NCI-H748 (cell line): ENCODE results near the gene ITGA5.

Experiments used
- DNase-seq: peaks from one replicate; lab custom pipeline; 2025; ENCODE audit not compliant: unreplicated experiment; lab: John Stamatoyannopoulos, UW

The ITGA5 gene

DNA sequence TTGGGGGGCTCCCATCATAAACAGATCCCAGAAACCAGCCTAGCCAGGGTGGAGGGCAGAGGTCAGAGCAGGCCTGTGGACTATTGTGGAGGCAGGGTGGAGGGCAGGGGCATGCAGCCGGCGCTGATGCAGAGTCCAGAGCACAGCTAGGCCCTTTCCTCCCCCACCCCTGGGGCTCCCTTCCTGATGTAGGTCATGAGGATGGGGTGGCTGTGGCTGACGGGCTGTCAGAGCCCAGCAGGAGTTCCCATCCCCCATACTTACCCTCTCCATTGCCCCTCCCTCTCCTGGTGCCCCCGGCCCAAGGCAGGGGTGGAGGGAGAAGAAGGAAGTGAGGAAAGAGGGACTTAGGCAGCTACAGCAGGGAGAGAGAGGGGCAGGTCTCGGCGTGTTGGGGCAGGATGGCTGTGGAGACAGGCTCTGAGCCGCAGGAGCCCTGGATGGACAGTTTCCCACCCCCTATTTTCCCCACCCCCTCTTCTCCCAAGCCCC is 28.8 kb downstream of the ITGA5 start:
- DNase-seq, result no peak

DNA sequence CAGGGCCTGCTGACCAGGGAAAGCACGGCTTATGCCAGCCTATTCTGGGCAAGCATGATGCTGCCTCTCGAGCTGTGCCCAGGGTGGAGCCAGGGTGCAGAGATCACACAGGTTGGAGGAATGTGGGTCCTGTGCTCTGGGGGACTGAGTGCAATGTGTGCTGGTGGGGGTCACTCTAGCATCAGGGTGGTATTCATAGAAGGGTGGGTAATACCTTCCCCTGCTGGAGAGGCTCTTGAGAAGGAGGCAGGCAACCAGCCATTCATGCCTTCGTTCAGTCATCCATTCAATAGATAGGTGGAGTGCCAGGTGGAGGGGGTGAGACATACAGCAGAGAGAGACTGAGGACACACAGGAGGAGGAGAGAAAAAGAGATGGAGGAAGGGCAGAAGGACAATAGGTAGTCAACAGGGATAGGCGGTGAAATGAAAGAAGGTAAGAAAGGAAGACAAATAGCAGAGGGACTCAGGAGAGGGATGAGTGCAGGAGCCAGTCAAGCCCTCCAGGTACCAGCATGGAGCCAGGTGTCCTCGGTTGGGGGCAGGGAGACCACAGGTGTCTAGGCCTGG is 29.4 kb downstream of the ITGA5 start:
- DNase-seq, result no peak

DNA sequence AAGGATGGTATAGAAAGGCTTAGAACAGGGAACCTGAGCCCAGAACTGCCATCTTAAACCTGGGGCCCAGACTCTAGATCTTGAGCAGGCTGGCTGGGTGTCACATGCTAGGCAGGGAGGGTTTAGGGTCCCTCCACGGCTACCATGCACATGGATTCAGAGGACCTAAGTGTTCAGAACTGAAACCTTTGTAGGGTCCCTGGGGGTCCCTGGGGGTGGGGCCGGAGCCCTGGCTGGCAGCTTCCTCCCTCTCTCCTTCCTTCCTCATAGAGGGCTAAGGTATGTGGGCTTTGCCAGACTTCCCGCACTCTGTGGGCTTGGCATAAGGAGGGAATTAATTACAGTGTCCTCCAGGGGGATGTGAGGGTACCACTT is 29.9 kb downstream of the ITGA5 start:
- no peak for DNase-seq

DNA sequence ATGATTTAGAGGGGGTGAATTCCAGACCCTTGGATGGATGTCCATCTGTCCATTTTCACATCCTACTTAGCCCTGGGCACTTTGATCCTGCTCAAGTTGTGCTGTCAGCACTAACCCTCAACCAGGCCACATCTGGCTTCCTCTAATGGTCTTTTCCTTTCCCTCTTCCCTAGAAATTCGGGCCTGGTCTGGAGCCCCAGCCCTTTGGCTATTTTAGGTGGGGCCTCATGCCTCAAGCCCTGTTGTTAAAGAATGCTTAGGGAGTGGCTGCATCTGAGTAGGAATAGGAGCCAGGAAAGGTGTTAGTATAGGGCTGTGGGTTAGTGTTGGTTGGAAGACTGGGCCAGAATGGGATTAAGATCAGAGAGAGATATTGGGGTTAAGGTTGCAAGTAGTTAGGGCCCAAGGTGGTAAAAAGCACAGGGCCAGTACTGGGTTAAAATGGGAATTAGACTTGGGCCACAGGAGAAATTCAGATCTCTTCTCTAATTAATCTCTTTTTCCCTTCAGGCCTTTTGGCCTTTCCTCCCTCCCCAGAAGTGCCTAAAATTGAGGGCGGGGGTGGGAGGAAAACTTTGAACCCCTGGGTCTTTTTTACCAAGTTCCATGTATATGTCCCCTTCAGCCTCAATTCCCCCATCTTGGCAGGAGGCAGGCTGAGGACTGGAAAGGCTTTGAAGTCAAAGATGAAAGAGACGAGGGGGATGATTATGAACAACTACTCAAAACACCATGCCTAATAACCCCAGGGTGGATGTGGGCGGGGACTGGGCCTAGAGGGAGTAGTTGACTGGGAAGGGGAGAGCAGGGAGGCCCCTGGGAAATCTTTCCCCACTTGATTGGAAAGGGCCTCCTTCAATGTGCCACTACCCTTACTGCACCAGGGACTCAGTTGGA is 30.6 kb downstream of the ITGA5 start:
- DNase-seq, result no peak

DNA sequence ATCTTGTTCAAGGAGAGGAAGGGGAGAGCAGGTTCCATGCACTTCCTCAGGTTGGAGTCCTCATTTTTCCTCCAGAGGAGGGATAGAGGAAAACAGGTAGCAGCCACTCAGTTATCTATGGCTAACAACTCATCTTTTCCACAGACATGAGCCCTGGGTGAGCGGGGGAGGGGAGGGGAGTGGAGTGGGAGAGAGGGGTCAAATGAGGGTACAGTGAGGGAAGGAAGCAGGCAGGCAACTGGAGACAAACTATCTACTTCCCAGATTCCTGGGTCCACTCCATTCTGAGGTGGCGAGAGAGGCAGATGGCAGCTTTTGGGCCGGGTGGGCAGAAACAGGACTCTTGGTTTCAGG is 32.0 kb downstream of the ITGA5 start:
- DNase-seq, result no peak

DNA sequence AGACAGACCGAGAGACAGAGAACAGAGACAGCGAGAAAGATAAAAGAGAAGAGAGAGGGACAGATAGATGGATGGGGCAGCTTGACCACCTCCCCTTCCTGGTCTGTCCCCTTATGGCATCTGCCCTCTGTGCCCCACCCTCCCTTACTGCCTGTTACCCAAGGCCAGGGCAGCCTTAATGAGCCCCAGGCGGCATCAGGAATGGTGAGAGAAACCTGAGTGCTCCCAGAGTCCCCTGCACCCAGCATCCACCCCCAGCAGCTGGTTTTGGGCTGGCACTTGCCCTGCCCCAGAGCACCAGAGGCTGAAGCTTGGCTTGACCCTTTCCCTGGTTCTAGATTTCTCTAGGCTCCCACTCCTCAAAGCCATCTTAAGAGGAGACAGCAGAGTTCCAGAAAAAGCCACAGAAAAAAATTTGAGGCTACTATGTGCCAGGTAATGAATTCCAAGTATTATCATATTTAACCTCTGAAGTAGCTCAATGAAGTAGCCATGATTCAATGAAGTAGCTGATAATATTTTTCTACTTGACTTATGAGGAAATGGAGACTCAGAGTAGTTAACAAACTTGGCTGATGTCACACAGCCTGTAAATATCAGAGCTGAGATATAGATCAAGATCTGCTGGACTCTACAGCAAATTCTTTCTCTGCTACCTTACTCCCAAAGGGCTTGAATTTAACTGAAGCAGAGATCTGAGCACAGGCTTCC is 32.5 kb downstream of the ITGA5 start:
- no peak for DNase-seq

DNA sequence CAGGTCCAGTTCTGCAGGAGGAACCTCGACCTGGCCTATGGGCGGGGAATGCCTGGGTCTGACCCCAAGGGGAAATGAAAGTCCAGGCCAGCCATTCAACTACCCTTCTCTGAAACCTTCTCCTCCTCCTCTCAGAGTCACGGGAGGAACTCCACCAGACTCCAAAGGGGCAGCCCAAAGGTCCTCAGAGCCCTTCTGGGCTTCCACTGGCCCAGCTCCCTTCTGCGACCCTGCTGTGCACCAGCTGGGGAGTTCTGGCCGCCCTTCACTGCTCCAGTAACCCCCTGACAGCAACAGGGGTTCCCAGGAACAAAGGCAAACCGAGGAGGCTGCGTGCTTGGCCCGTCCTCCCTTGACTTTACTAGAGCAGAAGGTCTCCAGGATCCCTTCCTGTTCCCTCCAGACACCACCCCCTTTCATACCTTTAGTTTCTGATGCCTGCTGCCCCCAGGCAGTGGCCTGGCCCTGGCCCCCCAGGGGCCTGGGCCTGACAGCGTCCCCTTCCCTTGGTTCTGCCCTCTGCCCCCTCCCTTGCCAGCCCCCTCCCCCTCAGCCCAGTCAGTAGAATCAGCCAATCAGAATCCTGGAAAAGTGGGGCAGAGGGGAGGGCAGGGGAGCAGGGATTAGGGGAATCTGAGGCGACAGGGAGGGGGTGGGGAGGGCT is 33.7 kb downstream of the ITGA5 start:
- no peak for DNase-seq

DNA sequence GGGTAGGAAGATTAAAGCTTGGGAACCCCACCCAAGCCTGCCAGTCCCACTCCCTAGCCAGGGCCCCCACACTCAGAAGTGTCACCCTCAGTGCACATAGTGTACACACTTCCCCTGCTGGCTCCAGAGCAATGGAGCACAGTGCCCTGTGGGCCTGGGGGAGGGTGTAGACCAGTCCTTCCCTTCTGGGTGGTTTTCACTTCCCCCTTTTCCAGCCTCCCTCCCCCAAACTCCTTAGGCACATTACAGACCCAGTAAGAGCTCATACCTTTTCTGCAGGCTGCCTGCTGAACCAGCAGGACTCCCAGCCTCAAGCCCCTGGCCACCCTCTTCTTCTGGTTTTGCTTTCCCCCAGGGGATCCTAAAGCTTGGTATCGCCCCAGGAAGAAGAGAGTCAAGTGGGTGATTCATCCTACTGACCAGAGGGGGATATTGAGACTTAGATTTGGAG is 34.5 kb downstream of the ITGA5 start, which contains the start of gene ZNF385A:
Gene ZNF385A, minus strand, starts transcription at position 143 of the 451 bp plus-strand sequence. CDS start 219 bp downstream, outside the sequence.
- no peak for DNase-seq

DNA sequence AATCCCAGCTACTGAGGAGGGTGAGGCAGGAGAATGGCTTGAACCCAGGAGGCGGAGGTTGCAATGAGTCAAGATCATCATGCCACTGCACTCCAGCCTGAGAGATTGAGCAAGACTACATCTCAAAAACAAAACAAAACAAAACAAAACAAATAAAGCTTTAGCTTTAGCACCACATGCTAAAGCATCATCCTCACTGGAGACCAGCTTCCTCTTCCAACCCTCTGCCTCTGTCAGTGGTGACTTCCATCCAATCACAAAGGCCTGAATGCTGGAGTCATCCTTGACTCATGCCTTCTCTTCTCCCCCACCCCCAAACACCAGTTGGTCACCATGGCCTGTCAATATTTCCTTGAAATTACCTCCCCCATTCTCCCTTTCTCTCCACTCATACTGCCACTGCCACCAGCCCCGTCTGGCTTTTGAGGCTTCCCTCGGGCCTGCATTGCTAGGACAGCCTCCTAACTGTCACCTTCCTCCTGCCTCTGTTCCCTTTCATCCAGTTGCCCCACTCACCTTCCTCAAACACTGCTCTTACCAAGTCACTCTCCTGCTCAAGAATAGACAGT is 35.9 kb downstream of the ITGA5 start:
- DNase-seq, result no peak

DNA sequence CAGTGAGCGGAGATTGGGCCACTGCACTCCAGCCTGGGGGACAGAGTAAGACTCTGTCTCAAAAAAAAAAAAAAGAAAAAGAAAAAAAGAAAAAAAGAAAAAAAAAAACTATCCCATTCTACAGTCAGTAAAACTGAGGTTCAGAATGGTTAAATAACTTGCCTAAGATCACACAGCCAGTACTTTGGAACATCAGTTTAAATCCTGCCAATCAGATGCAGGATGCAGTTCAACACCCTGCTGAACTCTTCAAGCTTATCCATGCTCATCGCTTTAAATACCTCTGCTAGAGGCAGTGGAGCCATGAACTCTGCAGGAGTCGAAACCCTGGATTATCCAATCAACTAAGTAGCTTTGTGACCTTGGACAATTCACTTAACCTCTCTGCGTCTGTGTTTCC is 37.9 kb downstream of the ITGA5 start:
- no peak for DNase-seq

DNA sequence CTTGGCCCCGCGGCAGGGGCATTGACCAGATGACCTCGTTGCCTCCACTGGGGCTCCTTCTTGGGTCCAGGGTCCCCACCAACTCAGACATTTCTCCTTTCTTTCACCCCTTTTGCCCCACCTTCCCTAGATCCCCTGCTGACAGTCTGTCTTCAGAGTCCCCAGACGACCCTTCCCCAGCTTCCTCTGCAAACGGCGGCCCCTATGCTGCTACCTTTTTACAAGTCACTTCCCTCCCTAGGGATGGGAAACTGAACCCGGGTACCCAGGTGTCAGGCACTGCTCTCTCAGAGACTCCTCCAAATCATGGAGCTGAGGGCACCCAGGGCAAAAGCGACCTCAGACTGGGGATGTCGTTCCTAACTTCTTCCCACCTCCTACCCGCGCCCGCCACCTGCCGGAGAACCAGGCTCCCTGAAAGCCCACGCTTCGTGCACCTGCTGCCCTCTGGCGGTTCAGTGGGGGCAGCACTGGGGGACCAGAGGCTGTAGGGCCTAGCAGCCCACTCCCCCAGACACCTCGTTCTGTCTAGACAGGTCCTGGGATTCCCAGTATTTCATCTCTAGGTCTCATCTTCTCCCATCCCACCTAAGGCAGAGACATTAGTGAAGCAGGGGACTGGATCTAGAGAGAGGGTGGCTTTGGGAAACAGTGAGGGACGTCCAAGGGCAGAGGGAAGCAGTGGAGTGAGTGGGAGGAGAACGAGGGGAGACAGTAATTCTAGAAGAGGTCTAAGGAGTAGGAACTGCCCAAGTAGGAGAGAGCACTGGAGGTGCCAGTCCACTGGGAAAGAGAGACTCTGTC is 39.5 kb downstream of the ITGA5 start:
- peak; percentile 92 for DNase-seq

DNA sequence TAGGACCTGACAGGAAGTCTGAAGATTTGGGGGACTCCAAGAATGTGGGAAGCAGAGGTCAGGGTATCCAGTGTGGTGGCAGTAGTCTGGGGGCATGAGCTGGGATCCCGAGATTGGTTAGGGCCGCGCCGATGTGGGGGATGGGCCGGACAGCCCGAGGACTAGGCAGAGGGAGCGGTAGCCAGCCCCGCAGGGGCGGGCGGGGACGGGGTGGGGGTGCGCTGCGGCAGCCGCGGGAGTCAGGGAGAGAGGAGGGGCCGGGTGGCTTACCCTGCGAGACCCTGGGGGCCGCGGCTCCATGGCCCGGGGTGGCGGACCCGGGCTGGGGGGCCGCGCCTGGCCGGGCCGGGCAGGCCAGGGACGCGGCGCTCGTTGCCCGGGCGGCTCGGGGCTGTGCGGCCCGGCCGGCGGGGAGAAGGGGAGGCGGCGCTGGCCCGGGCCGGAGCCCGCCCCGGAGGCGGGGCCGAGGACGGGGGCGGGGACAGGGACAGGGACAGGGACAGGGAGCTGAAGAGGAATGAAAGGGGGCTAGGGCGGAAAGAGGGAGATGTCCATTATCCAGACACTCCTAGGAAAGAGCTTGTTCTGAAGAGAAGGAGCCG is 40.2 kb downstream of the ITGA5 start:
- peak; percentile 78 for DNase-seq

DNA sequence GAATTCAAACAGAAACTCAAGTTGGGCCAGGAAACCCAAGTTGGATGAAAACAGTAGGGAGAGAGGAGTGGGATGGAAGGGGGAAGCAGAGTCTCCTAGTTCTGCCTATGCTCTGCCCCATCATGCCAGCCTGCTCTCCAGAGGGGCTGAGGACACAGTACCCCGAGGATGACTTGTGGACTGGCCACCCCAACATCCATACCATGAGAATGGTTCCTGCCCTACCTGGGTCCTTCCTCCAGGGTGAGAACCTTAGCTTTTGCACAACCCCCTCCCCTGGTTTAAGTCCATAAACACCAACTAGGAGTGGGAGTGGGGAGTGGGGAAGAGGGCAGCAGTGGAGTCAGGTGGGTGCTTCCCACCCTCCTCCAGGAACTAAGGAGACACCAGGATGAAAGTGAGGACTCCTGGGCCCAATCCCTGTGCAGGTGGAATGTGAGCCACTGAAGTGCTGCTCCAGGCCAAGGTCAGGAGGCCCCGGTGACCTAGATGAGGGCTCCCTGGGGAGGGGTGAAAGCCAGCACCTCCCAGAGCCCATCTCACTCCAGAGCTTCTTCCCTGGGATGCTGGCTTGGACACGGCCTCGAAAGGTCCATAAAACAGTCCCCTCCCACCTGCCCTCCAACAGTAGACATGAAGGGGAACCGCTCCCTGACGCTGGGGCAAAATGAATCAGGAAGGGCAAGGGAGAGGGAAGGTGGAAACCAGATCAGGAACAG is 41.1 kb downstream of the ITGA5 start:
- DNase-seq, result no peak

DNA sequence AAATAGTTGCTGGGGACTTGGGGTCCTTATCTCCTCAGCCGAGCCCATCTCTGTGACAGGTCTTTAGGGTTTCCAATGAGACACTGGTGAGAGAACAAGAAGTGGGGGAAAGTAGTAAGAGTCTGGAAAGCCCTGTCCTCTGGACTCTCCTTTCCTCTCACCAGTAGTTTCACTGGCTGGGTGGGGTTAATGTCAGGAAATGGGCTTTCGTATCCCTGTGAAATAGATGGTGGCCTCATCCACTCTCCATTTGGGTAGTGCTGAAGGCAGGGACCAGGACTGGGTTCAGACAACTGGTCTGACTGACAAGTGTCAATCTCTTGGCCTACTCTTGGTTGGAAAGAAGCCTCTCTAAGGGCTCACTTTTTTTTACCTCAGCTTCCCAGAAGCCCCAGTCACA is 42.1 kb downstream of the ITGA5 start:
- no peak for DNase-seq

DNA sequence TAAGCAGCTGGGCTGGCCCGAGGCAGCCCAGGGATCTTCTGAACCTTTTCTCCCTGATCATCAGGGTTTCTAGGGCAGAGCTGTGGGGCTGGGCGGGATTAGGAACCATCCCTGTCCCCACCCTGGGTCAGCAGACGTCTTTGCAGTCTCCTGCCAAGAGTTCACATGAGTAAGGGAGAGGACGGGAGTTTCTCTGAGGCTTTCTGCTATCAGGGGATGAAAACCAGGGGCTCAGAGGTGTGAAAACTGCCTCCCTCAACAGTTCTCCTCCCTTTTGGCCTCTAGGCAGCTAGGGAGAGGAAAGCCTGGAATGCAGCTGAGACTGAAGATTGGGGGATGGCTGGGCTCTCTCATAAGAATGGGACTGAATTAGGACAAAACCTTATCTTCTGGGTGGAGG is 42.5 kb downstream of the ITGA5 start:
- no peak for DNase-seq

DNA sequence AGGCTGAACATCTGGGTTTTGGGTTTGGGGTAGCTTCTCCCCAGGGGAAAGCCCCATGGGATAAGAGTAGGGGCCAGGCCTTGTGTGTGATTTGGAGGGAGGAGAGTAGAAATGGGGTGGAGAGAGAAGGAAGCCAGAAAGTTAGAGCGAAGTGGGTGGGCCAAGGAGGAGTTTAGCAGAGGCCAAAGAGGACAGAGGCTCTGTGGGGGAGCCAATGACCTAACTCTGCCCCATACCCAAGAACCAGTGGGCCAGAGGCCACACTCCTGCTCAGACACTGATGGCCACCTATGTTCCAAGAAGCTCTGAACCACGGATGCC is 43.8 kb downstream of the ITGA5 start:
- DNase-seq, result no peak

DNA sequence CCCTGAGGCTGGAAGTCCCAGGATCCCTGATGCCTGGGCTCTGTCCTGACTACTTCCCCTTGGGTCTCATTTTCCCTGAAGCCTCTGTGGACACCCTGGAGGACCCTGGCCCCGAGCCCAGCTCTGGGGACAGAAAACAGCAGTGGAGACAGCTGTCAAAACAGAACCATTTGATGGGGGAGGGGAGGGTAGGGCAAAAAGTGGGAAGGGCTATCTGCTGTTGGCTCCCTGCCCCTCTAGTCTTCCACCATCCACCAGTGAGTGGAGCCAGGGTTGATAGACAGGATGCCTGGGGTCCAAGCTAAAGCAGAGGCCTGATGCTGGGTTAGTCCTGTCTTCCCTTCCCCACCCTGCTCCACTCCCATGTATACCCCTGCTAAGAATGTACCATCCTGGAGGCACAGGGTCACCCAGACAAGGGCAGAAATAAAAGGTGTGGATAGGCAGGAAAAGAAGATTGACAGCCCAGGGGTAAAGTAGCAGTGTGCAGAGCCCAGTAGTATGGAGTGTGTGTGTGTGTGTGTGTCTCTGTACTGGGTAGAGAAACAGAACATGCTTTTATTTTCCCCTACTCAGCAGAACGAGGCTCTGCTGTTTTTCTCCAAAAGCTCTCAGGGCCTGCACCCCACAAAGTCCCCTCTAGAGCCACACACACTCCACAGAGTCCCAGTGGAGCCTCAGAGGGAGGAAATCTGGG is 44.4 kb downstream of the ITGA5 start:
- DNase-seq, result peak; percentile 82

DNA sequence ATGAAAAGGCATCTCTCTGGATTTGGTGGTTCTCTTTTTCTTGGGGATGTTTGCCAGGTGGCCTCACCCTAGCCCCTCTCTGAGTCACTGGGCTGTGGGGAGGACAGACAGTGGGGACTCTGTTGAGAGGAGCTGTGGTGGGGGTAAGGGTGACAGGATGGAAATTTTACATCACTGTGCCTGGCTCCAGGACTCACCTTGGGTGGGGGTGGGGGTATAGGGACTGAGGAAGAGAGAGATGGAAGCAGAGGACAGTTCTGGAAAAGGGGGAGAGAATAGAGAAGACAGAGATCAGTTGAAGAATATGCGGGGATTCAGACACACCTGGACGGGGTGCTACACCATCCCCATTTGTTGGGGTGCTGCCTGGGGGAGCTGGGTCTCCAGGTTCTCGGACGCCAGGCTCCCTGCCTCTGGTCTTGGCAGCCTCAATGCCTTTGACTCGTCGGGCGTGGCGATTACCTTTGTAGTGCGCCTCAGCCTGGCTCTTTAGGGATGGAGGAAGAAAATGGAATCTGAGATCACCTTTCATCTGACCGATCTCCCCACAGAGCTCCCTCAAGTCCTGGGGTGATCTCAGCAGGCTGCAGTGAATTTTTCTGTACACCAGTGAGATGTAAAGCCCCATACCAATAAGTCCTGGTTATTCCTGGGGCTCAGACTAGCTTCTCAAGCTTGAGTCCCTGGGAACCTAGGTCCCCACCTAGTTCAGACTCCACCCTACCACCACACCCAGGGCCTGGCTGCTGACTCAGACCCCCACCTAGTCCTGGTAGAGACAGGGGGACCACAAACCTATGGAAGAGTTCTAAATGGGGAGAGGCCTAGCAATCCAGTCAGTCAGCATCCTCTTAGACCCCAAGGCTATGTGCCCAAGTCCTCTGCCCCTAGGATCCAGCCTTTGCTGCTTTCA is 45.2 kb downstream of the ITGA5 start:
- peak; percentile 46 for DNase-seq
